Gastroesophageal sphincter (tissue), 3 donors: ENCODE measurements around the gene LRRC28.

Source experiments
- CTCF ChIP-seq, 4 experiments: fragments of 200-600 bp in 2 of 4; fragments of 450-650 bp in 2 of 4; sonication (generic) in 1 of 4; IDR thresholded peaks; one replicate each; pipeline ENCODE4 v1.5.1; 2017 to 2019; ENCODE audit warnings: antibody characterized with exemption in 4 of 4, mild to moderate bottlenecking in 2 of 4, moderate library complexity in 2 of 4
- EP300 ChIP-seq: sonication (generic); formaldehyde crosslinking; IDR thresholded peaks from one replicate; pipeline ENCODE4 v1.6.1; 2017; ENCODE audit warnings: antibody characterized with exemption, mild to moderate bottlenecking
- POLR2A ChIP-seq, 2 donors: fragments of 450-650 bp; IDR thresholded peaks; one replicate each; pipeline ENCODE4 v1.6.1; 2017; ENCODE audit warnings: antibody characterized with exemption in 2 of 2, mild to moderate bottlenecking in 2 of 2, moderate library complexity in 1 of 2
- POLR2AphosphoS5 ChIP-seq: sonication (generic); formaldehyde crosslinking; IDR thresholded peaks from one replicate; pipeline ENCODE4 v1.6.1; 2017; ENCODE audit warnings: antibody characterized with exemption

- no peak for TF ChIP-seq CTCF (IDR thresholded peaks at IDR 0.05)
- no peak for TF ChIP-seq POLR2A (IDR thresholded peaks at IDR 0.05)
- TF ChIP-seq EP300, result no peak
- TF ChIP-seq POLR2AphosphoS5, result no peak
Measured at GRCh38 chr15:99414755-99415731, 163.8 kb downstream of the LRRC28 start.
